HG03196 (cell line): Measurements from ENCODE around the gene RMI2.

Experiments used
- ATAC-seq: cut with Tn5 transposase; IDR thresholded peaks from one replicate; pipeline ENCODE4 v1.9.1; 2021; ENCODE audit not compliant: unreplicated experiment

RMI2 gene

DNA sequence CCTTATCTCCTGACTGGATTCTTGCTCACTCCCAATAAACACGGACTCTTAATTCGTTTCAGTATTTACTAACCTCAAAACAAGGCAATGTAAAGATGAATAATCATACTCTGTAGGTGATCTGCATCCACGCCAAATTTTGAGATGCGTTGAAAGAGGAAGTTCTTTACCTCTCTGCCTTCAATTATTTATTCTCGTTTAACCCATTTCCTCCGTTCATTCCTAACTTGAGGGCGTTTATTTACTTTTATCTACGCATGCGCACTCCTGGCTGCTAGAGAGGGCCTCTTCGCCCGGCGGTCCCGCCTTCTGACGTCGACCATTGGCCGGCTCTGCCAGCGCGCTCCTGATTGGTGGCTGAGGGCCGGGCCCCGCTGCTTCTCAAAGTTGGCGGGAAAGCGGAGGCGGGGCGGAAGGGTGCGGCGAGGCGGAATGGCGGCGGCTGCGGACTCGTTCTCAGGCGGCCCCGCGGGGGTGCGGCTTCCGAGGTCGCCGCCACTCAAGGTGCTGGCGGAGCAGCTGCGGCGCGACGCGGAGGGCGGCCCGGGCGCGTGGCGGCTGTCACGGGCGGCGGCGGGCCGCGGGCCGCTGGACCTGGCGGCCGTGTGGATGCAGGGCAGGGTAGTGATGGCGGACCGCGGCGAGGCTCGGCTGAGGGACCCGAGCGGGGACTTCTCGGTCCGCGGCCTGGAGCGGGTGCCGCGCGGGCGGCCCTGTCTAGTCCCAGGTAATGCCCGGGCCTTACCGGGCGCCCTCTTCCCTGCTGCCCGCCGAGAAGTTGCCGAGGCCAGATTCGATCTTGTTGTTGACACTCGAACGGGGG, at the start of gene RMI2:
Gene RMI2 (plus strand): TSS at position 420 of the 823 bp plus-strand sequence. CDS start 13 bp downstream, at position 433.
- peak; percentile 91 for ATAC-seq

DNA sequence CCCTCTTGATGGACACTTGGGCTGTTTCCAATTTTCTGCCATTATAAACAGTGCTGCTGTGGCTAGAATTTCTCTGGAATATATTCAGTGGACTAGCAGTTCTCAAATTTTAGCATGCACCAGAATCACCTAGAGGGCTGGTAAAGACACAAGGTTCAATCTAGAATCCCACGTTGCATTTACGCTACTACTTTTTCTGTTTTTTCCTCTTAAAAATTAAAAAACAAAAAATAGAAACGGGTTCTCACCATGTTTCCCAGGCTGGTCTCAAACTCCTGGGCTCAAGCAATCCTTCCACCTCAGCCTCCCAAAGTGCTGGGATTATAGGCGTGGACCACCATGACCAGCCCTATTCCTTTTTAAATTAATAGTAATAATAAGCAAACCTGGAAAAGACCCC, 49.6 kb upstream of the RMI2 start:
- ATAC-seq = no peak

DNA sequence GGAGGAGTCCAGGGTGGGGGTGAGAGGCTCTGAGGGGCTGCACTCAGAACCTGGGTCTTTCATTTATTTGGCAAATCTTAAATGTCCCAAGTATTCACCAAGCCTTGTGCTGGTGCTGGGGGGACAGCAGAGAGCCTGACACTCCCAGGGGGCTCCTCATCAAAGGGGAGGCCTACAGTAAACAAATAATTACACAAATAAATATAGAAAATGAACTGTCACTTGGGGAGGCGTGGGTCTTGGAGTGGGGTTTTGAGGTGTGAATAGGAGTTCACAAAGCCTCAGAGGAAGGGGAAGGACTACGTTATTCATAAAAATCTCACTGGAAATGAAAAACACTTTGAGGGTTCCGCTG, 48.9 kb upstream of the RMI2 start:
- ATAC-seq = no peak

DNA sequence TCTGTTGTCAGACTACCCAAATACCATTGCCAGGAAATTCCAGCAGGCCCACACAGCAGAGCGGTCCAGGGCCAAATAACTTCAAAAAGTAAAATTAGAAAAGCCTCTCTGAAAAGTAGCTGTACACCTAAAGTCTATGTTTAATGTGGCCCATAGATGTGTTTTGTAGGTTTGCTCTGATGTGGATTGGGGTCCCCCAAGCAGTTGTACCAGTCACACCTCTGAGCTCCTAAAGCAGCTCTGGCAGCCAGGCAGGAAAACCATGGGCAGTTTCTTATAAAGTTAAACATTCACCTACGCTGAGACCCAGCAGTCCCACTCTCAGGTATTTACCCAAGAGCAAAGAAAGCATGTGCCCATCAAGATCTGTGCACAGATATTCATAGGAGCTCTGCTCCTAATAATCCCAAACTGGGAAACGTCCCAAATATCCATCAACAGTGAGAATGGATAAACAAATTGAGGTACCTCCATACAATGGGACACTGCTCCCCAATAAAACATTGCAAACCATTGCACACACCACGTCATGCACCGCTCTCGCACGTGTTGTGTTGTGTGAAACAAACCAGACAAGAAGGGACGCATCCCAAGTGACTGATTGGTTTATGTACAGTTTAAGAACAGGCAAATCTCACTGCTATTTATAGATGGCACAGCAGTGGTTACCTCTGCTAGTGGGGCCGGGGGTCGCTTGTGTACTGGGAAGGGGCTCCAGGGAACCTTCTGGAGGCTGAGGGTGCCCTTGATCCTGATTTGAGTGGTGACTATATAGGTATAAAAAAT, 48.4 kb upstream of the RMI2 start:
- ATAC-seq = peak; percentile 16

DNA sequence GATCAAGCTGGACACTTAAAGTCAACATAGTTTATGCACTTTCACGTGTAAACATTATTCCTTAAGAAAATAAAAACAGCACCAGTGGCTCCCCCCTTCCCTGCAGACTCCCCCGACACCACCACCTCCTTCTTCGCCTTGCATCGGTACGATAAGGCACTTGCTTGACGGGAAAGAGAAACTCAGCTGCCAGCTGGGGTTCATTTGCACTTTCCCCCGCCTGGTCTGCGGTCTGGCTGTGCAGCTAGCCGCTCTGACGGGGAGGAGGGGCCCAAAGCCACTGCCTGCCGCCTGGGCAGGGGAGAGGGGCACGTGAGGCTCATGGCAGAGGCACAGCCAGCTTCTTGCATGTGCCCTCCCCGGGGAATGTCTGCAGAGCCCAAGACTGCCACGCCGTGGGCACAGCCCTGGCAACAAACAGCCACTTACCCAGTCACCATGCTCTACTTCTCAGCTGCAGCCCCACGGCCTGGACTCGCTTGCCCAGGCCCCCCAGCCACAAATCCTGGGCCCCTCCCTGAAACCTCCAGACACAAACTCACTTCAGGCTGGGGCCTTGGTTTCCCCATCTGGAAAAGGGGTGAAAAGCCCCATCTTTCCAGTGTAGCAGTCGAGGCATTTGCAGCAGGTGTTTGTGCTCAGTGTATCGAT, 47.6 kb upstream of the RMI2 start:
- peak; percentile 81 for ATAC-seq

DNA sequence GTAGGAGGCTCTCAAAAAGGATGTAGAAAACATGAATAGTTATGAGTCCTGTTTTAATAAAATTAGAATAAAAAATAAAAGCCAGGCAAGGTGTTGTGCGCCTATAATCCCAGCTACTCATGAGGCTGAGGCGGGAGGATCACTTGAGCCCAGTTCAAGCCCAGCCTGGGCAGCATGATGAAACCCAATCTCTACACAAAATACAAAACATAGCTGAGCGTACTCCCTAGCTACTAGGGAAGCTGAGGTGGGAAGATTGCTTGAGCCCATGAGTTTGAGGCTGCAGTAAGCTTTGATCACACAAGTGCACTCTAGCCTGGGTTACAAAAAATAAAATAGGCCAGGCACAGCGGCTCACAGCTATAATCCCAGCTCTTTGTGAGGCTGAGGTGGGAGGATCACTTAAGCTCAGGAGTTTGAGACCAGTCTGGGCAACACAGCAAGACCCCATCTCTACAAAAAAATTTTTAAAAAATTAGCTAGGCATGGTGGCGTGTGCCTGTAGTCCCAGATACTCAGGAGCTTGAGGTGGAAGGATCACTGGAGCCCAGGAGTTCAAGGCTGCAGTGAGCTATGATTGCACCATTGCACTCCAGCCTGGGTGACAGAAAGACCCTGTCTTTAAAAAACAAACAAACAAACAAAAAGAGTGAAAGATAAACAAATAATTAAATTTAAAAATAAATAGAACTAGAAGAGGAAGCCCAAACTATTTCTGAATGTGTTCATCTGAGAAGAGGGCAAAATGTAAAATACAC, 46.9 kb upstream of the RMI2 start:
- ATAC-seq = peak; percentile 7

DNA sequence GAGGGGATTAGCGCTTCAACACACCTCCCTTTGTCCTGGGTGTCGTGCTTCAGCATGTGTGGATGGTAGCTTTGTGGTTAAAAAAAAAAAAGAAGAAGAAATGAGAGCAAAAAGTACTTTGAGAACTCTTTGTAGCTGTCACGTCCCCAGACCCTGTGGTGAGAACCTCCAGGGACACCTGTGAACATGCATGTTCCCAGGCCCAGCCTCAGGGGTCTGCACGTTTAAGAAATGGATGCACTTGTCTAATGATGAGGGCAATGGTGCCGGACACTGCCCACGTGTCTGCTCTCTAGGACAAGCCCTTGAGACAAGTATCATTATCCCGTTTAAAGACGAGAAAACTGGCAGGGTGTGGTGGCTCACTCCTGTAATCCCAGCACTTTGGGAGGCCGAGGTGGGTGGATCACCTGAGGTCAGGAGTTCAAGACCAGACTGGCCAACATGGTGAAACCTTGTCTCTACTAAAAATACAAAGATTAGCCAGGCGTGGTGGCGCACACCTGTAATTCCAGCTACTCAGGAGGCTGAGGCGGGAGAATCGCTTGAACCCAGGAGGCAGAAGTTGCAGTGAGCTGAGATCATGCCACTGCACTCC, 46.2 kb upstream of the RMI2 start:
- peak; percentile 32 for ATAC-seq

DNA sequence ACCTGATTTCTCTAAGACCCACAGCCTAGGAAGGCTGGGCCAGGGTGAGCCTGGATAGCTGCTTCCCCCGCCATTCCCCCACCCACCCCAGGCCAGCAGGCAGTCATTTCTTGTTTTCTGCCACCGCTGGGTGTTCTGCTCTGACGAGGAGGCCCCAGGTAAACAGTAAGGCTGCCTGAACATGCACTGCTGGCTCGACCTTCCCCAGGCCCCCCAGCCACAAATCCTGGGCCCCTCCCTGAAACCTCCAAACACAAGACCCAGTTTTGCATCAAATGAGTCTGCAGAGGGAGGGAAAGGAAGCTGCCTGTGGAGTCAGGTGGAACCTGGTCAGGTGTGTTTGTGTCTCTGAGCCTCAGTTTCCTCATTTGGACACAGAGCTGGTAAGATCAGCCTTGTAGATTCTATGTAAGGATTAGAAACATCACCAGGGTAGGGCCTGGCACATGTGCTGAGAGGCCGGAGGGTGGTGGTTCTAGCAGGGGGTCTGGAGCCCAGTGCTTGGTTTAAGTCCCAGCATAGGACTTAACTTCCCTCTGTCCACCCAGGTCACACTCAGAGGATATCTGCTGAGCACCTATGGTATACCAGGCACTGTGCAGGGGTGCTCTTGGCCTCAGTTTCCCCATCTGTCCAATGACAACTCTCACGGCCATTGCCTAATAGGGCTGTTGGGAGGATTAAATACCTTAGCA, 45.2 kb upstream of the RMI2 start:
- ATAC-seq = no peak

DNA sequence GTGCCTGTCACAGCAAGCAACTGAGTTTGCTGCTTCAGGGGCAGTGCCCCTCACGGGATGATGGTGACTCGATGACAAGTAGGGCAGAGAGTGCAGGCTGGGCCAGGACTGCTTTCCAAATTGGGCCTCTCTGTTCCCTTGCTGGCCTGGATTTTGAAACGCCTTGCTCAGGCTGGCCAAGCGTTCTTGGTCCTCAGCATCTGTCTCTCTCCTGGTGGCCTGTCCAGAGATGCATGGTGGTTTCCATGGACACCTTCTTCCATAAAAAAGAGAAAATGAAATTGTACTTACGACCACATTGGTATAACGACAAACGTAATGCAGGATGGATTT, 44.7 kb upstream of the RMI2 start:
- no peak for ATAC-seq

DNA sequence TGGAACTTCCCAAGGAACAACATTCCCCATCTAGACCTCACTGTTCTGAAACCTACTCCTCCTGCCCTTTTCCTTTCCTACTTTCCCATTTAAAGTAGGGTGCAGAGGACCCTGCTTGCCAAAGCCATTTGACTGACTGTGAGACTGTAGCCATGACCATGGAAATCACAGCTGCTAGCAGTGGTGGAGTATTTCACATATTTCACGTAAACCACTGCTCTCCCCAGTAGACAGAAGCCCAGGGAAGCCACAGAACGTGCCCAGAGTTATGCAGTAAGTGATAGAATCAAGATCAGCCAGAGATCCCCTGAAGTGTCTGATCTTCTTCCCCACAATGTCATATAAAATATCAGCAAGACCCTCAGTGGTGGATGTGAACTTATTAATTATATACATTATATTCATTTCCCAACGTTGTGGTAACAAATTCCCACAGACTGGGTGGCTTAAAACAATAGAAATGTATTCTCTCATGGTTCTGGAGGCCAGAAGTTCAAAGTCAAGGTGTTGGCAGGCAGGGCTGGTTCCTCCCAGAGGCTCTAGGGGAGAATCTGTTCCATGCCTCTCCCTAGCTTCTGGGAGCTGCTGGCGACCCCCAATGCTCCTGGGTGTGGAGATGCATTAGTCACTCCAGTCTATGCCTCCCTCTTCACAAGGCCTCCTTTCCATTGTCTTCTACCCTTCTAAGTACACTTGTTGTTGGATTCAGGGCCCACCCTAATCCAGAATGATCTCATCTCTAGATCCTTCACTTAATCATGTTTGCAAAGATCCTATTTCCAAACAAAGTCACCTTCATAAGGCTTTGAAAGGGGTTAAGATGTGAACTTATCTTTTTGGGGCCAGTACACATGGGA, 43.4 kb upstream of the RMI2 start:
- ATAC-seq = no peak

DNA sequence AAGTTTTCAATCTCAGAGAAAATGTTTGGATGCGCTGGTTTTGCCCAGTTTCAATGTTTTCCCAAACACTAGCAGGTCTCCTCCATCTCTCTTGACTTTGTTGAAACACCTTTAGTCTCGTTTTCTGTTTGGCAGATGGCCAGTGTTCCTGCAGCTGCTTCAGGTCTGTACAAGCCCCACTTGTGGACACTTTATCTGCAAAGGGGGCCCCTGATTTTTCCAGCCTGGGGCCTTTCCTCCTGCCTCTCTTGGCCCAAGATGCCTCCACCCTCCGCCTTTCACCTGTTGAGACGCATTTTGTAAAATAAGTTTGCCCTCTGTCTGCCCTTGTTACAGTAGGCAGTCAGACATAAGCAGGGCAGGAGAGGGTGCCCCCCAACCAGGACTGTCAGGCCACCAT, 42.3 kb upstream of the RMI2 start:
- no peak for ATAC-seq

DNA sequence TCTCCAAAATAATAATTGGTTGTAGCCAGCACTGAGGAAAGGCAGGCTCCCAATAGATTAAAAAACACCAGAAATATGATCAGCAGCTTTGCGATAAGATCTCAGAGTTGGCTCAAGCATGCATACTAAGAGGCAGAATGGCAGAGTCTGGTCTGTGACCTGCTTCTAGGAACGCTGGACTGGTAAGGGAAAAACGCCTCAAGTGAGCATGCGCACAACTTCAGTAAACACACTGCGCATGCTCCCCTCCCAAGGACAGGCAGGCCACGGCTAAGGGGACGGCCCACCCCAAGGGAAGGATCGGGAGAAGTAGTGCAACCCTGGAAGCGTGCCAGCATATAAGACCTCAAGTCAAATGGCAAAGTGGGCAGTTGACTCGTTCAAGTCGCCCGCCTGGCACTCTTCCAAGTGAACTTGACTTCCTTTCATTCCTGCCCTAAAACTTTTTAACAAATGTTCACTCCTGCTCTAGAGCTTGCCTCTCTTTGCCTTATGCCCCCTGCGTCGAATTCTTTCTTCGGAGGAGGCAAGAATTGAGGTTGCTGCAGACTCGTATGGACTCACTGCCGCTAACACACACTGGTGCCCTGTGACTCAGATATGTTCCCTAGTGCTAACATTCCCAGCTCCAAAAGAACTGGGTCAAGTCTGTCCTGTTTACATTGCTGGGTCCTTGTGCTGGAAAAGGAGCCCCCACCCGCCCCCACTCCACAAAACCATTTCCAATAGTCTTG, 41.7 kb upstream of the RMI2 start:
- no peak for ATAC-seq

DNA sequence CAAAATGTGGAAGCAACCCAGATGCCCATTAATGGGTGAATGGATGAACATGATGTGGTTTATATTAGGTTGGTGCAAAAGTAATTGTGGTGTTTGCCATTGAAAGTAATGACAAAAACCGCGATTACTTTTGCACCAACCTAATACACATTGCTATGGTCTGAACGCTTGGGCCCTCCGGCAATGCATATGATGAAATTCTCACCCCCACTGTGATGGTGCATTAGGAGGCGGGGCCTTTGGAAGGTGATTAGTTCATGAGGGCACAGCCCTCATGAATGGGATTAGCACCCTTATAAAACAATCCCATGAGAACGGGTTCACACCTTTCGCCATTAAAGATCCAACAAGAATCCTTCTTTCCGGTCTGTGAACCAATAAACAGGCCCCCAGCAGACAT, 38.9 kb upstream of the RMI2 start:
- ATAC-seq = no peak

DNA sequence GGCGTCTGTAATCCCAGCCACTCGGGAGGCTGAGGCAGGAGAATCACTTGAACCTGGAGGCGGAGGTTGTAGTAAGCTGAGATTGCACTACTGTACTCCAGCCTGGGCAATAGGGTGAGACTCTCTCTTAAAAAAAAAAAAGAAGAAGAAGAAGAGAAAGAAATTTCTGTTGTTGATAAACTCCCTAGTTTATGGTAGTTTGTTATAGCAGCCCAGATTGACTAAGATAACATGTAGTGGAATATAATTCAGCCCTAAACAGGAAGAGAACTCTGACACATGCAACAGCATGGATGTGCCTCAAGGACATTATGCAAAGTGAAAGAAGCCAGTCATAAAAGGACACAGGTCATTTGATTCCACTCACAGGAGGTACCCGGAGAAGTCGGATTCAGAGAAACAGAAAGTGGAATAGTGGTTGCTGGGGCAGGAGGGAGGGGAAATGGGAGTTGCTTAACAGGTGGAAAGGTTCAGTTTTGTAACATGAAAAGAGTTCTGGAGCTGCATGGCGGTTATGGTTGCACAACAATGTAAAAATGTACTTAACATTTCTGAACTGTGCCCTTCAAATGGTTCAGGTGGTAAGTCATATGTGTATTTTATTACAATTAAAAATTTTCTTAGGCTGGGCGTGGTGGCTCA, 38.1 kb upstream of the RMI2 start:
- no peak for ATAC-seq

DNA sequence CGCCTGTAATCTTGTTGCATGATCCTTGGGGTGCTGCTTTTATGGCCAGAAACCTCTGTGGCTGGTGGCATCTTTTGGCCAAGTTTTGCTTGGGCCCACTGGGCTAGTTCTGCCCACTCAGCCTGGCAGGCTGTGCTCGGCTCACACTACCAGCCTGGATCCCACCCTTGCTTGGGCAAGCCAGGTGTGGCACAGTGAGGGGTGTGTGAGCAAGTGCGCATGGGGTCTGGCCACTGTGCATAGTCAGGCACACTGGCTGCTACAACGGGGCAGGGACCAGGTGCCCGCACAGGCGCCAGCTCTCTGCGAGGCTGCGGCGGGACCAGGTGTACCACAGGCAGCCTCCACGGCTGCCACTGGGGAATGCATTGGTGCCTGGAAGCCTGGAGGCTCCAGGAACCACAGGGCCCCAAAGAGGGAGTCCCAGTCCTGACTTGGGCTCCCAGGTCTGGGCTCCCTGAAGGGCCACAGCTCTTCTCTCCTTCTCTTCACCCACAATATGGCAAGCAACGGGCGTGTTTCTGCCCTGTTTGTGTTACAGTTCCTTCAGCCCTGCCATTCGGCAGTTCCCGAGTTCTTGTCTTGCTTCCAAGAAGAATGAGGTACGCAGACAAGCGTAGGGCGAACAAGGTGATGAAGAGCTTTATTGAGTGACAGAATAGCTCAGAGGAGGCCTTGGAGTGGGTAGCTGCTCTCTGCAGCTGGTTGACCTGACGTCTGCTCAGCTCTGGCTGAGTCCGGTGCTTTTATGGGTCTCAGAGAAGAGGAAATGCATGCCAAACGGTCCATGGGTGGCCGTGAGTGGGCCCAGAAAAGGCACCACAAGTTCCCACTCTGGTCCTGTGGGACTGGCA, 37.4 kb upstream of the RMI2 start:
- ATAC-seq = no peak

DNA sequence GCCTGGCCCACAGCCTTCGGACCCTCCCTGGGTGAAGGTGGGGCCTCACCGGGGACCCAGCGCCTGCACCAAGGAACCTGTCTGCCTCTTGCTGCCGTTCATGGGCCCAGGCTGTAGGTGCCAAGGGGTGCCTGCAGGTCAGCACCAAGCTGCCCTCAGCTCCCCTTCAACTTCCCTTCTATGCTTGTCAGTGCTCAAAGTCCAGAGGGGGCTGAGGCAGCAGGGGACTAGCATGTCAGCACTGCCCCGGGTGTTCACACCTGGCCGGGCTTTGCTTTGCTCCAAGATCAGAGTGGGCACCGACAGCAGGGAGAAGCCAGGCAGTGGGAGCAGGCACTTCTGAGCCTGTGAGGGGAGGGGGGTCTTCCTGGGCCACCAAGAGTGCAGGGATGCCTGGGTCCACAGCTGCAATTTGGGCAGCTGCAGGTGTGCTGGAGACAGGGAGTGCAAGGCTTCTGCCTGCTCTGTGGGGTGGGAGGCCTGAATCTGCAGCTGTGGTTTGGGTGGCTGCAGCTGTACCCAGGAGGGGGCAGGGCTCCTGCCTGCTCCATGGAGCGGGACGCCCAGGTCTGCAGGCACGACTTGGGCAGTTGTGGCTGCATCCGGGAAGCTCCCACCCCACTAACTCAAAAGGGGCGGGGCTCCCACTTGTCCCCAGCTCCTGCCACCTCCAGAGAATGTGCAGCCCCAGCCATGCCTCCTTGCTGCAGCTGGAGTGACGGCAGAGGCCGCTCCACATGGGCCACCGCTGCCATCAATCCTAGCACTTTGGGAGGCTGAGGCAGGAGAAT, 36.6 kb upstream of the RMI2 start:
- peak; percentile 20 for ATAC-seq
